IMR-90 (cell line): ENCODE data around the gene EAF1. TPM values are rescaled to one million over a fixed set of nuclear protein-coding genes. Genes with fewer than 3 reads are reported as not detected.

Source experiments
- ATAC-seq: fragments of 200-7000 bp; cut with Tn5 transposase; 2 replicates; pipeline ENCODE4 v1.9.1; 2020; ENCODE audit warnings: low read depth, mild to moderate bottlenecking, moderate library complexity
- BruUV-seq: library from RNA; stranded (reverse); fragments of 400-500 nt; replicated peaks from 2 replicates; lab custom pipeline; 2021; lab: Mats Ljungman, UMichigan
- CTCF ChIA-PET: fragments of 300-600 bp; formaldehyde crosslinking; extraction: SDS; loops from one replicate; lab custom pipeline; 2021; ENCODE audit warnings: antibody characterized with exemption; lab: Yijun Ruan, JAX
- POLR2A ChIA-PET: fragments of 300-600 bp; sonication (Branson Sonifier 250); formaldehyde crosslinking; loops from one replicate; lab custom pipeline; 2022; ENCODE audit warnings: antibody characterized with exemption; ENCODE audit not compliant: unreplicated experiment; lab: Charles Lee
- DNase-seq: peaks from one replicate; pipeline ENCODE4 v3.0.0; 2013
- H2AFZ ChIP-seq: replicated peaks from 2 replicates; pipeline ENCODE3; 2013; ENCODE audit warnings: low read length, mild to moderate bottlenecking; ENCODE audit not compliant: poor library complexity
- H2AK5ac ChIP-seq: 2 replicates; pipeline ENCODE4 v1.6.1; 2013; ENCODE audit warnings: low read depth, low read length, inconsistent platforms
- H2AK9ac ChIP-seq: replicated peaks from 2 replicates; pipeline ENCODE3; 2013; ENCODE audit warnings: mild to moderate bottlenecking, low read depth, low read length, moderate library complexity; ENCODE audit not compliant: poor library complexity
- H2BK120ac ChIP-seq: 2 replicates; pipeline ENCODE4 v1.6.1; 2013; ENCODE audit warnings: low read depth, low read length, inconsistent platforms
- H2BK15ac ChIP-seq: 3 replicates; pipeline ENCODE4 v1.6.1; 2013; ENCODE audit warnings: low read depth, low read length, inconsistent platforms
- H2BK20ac ChIP-seq: 2 replicates; pipeline ENCODE4 v1.6.1; 2013; ENCODE audit warnings: low read depth, mild to moderate bottlenecking, inconsistent platforms, low read length, moderate library complexity
- H2BK5ac ChIP-seq: 2 replicates; pipeline ENCODE4 v1.6.1; 2013; ENCODE audit warnings: mild to moderate bottlenecking, low read depth, low read length, inconsistent platforms; ENCODE audit not compliant: poor library complexity, severe bottlenecking
- H3K14ac ChIP-seq: replicated peaks from 2 replicates; pipeline ENCODE4 v1.6.1; 2013; ENCODE audit warnings: low read depth, low read length, inconsistent platforms
- H3K18ac ChIP-seq: 2 replicates; pipeline ENCODE4 v1.6.1; 2013; ENCODE audit warnings: low read depth, low read length, control low read depth
- H3K23ac ChIP-seq: 2 replicates; pipeline ENCODE4 v1.6.1; 2013; ENCODE audit warnings: low read depth, low read length, inconsistent platforms
- H3K27ac ChIP-seq: 2 replicates; pipeline ENCODE4 v1.5.1; 2013; ENCODE audit warnings: mild to moderate bottlenecking, control low read depth, low read length; ENCODE audit not compliant: insufficient read depth
- H3K27me3 ChIP-seq: 2 replicates; pipeline ENCODE4 v1.6.1; 2013; ENCODE audit warnings: low read length; ENCODE audit not compliant: control insufficient read depth, insufficient read depth
- H3K36me3 ChIP-seq: 2 replicates; pipeline ENCODE4 v1.6.1; 2013; ENCODE audit warnings: low read length, mixed read lengths; ENCODE audit not compliant: control insufficient read depth, insufficient read depth
- H3K4ac ChIP-seq: 2 replicates; pipeline ENCODE4 v1.6.1; 2013; ENCODE audit warnings: low read depth, low read length, inconsistent platforms
- H3K4me1 ChIP-seq: 2 replicates; pipeline ENCODE4 v1.6.1; 2013; ENCODE audit warnings: low read length, mixed read lengths; ENCODE audit not compliant: control insufficient read depth, insufficient read depth
- H3K4me2 ChIP-seq: 2 replicates; pipeline ENCODE4 v1.6.1; 2013; ENCODE audit warnings: low read depth, mild to moderate bottlenecking, control low read depth, low read length, moderate library complexity
- H3K4me3 ChIP-seq: 2 replicates; pipeline ENCODE4 v1.5.1; 2013; ENCODE audit warnings: low read depth, mild to moderate bottlenecking, control low read depth, low read length, moderate library complexity; ENCODE audit not compliant: insufficient read depth
- H3K56ac ChIP-seq: 2 replicates; pipeline ENCODE4 v1.6.1; 2013; ENCODE audit warnings: low read length, inconsistent platforms; ENCODE audit not compliant: insufficient read depth; ENCODE audit errors: extremely low read depth
- H3K79me1 ChIP-seq, 2 experiments: 2 replicates each; pipeline ENCODE4 v1.6.1; 2013; ENCODE audit warnings: low read length in 2 of 2, inconsistent platforms in 1 of 2, low read depth in 1 of 2
- H3K9ac ChIP-seq: 2 replicates; pipeline ENCODE4 v1.6.1; 2013; ENCODE audit warnings: low read depth, low read length, control low read depth
- H3K9me1 ChIP-seq: 2 replicates; pipeline ENCODE4 v1.6.1; 2013; ENCODE audit warnings: low read length, inconsistent platforms; ENCODE audit not compliant: insufficient read depth
- H3K9me3 ChIP-seq: 2 replicates; pipeline ENCODE4 v1.6.1; 2013; ENCODE audit warnings: low read length; ENCODE audit not compliant: control insufficient read depth, insufficient read depth
- H4K20me1 ChIP-seq: 2 replicates; pipeline ENCODE4 v1.6.1; 2013; ENCODE audit warnings: low read length, inconsistent platforms; ENCODE audit not compliant: insufficient read depth
- H4K5ac ChIP-seq: 2 replicates; pipeline ENCODE4 v1.6.1; 2013; ENCODE audit warnings: mild to moderate bottlenecking, low read depth, low read length, control low read depth
- H4K8ac ChIP-seq, 2 experiments: 2 replicates each; pipeline ENCODE4 v1.6.1; 2013; ENCODE audit warnings: low read depth in 2 of 2, low read length in 2 of 2, control low read depth in 1 of 2, inconsistent platforms in 1 of 2
- H4K91ac ChIP-seq: 2 replicates; pipeline ENCODE4 v1.6.1; 2013; ENCODE audit warnings: low read depth, low read length, inconsistent platforms; ENCODE audit not compliant: insufficient read depth
- BHLHE40 ChIP-seq: fragments of 150-350 bp; IDR thresholded peaks from 2 replicates; pipeline ENCODE4 v1.6.1; 2016; ENCODE audit warnings: mild to moderate bottlenecking, low read depth, low read length
- CHD1 ChIP-seq: IDR thresholded peaks from 2 replicates; pipeline ENCODE4 v1.6.1; 2012; ENCODE audit warnings: low read depth, low read length, improper control_type of control experiment
- POLR2A ChIP-seq: IDR thresholded peaks from 2 replicates; pipeline ENCODE4 v1.6.1; 2012; ENCODE audit warnings: mild to moderate bottlenecking, low read depth, low read length
- WGBS, 2 experiments: methylation state at CpG; one replicate each; pipeline versions ENCODE4 v1.1.5 to v1.1.7; 2013; ENCODE audit warnings: missing lambda C conversion rate in 2 of 2; ENCODE audit not compliant: insufficient read length in 1 of 2; ENCODE audit errors: extremely low coverage in 2 of 2; 5-methylcytosine and 5-hydroxymethylcytosine counted together
- dilution Hi-C: fragments of 300-500 bp; cut with HindIII; formaldehyde crosslinking; loops from one replicate; pipeline ENCODE4 v1.14.3; 2018; ENCODE audit warnings: low sequenced_read_pairs; ENCODE audit not compliant: unreplicated experiment
- in situ Hi-C: fragments of 300-500 bp; cut with MboI; formaldehyde crosslinking; loops from 3 replicates; pipeline ENCODE4 v1.14.3; 2019; ENCODE audit warnings: low sequenced_read_pairs, inconsistent platforms, mixed read lengths
- intact Hi-C: fragments of 100-400 bp; cut with micrococcal nuclease; formaldehyde crosslinking; loops from 2 replicates; pipeline ENCODE4 v1.10.0; 2022
- polyA plus RNA-seq, 3 experiments: library from polyadenylated mRNA; depleted of rRNA; stranded (reverse); fragments of >200 nt; gene quantifications; 2 replicates each; pipeline ENCODE4 v1.2.3, GENCODE V29; 2012; ENCODE audit warnings: low replicate concordance in 1 of 3
- total RNA-seq: library from RNA; depleted of rRNA; stranded (reverse); fragments of >200 nt; gene quantifications from 2 replicates; pipeline ENCODE4 v1.2.3, GENCODE V29; 2012
- TF ChIP-seq, protein P1 (sequence below): fragments of 150-350 bp; IDR thresholded peaks from 2 replicates; pipeline ENCODE4 v1.6.1; 2017; ENCODE audit warnings: mild to moderate bottlenecking, antibody characterized with exemption, low read length, low read depth
- TF ChIP-seq, protein P2 (sequence below): fragments of 150-350 bp; IDR thresholded peaks from 2 replicates; pipeline ENCODE4 v1.6.1; 2016; ENCODE audit warnings: low read depth, mild to moderate bottlenecking, low read length, moderate library complexity, borderline replicate concordance

Gene EAF1
- total and polyA plus RNA-seq, 2 of the 4 experiments (the other 2 are of a cell fraction), result 7.0 to 21.3 TPM

DNA sequence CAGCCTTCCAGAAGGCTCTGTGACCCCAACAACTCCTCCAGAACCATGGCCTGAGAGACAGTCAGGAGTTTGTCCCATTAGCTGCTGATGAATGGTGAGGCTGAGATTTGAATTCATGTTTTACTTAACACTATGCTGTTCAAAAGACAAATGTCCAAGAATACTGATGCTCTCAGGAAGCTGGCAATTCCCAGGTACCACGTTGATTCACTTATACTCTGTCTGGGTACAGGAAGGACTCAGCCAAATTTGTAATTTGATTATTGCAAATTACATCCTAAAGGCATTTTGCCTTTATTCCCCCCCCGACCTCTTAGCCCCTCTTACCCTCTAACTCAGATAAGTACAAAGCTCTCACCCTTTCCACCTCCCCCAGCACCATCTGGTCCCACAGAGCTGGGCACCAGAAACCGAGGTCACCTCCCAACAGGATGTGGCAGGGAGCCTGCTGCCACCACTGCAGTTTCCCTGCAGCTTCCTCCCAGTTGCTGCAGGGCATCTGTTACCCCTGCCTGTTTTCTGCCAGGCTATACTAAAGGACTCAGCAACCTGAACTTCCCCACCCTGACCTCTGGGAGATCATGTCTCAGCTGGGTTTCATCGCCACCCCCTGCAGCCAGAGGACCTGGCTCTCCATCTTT, 33.6 kb downstream of the EAF1 start:
- no peak for ATAC-seq

More for the DNA sequence above, 33.6 kb downstream of the EAF1 start:
- Histone ChIP-seq H3K14ac (no peak overlapping the region), H3K18ac (no peak overlapping the region), H3K4ac (no peak overlapping the region), H2AK5ac (no peak overlapping the region), H2BK5ac (no peak overlapping the region), H3K56ac (no peak overlapping the region), H3K27ac (no peak overlapping the region), H2BK120ac (no peak overlapping the region), H2AK9ac (no peak overlapping the region), H4K8ac (no peak overlapping the region), H3K79me1 (no peaks in the 10 kb centered on the region), H4K5ac (no peak overlapping the region), H3K4me3 (no peak overlapping the region), H3K36me3 (no peaks in the 10 kb centered on the region), H3K4me1 (no peaks in the 10 kb centered on the region), H4K91ac (no peak overlapping the region), H2AFZ (peak overlapping the region; percentile 21), H3K9ac (no peak overlapping the region), H3K23ac (no peak overlapping the region), H4K20me1 (no peaks in the 10 kb centered on the region), H3K27me3 (no peaks in the 10 kb centered on the region), H2BK15ac (no peak overlapping the region), H3K4me2 (no peak overlapping the region), H3K9me1 (no peaks in the 10 kb centered on the region), H3K9me3 (peaks cover 2% of the 10 kb centered on the region; the same call in 1 of the 2 replicates), H2BK20ac (no peak overlapping the region)
- TF ChIP-seq, protein P1, sequence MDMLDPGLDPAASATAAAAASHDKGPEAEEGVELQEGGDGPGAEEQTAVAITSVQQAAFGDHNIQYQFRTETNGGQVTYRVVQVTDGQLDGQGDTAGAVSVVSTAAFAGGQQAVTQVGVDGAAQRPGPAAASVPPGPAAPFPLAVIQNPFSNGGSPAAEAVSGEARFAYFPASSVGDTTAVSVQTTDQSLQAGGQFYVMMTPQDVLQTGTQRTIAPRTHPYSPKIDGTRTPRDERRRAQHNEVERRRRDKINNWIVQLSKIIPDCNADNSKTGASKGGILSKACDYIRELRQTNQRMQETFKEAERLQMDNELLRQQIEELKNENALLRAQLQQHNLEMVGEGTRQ, result no peak
- no peak for TF ChIP-seq CHD1
- no peak for TF ChIP-seq POLR2A
- TF ChIP-seq BHLHE40, result no peak
- TF ChIP-seq, protein P2, sequence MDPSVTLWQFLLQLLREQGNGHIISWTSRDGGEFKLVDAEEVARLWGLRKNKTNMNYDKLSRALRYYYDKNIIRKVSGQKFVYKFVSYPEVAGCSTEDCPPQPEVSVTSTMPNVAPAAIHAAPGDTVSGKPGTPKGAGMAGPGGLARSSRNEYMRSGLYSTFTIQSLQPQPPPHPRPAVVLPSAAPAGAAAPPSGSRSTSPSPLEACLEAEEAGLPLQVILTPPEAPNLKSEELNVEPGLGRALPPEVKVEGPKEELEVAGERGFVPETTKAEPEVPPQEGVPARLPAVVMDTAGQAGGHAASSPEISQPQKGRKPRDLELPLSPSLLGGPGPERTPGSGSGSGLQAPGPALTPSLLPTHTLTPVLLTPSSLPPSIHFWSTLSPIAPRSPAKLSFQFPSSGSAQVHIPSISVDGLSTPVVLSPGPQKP, result no peak
- CTCF ChIA-PET, result interaction anchor here (0.9 kb wide), 1 partner anchor 30 kb away, joined by 3 read pairs; no protein-coding TSS in a partner anchor
- in situ Hi-C loops (no loop called here), intact Hi-C loops (no loop called here), dilution Hi-C loops (no loop called here)
- no peak for DNase-seq
- no TSS peak for BruUV-seq
- WGBS, 2 experiments, result no CpG with 5 or more reads among the region's 4 CpGs
- POLR2A ChIA-PET, result no interaction called here
